AG09319 (cell line): ENCODE measurements around the gene KDM4C.

Experiments used
- DNase-seq: peaks from one replicate; pipeline ENCODE4 v3.0.0-alpha.2; 2010; ENCODE audit warnings: low read depth; ENCODE audit errors: extremely low read depth
- TF ChIP-seq, protein P1 (sequence below): IDR thresholded peaks from 2 replicates; pipeline ENCODE4 v1.5.1; 2011; ENCODE audit warnings: low read depth, mild to moderate bottlenecking, inconsistent platforms, low read length, moderate library complexity

Gene KDM4C

DNA sequence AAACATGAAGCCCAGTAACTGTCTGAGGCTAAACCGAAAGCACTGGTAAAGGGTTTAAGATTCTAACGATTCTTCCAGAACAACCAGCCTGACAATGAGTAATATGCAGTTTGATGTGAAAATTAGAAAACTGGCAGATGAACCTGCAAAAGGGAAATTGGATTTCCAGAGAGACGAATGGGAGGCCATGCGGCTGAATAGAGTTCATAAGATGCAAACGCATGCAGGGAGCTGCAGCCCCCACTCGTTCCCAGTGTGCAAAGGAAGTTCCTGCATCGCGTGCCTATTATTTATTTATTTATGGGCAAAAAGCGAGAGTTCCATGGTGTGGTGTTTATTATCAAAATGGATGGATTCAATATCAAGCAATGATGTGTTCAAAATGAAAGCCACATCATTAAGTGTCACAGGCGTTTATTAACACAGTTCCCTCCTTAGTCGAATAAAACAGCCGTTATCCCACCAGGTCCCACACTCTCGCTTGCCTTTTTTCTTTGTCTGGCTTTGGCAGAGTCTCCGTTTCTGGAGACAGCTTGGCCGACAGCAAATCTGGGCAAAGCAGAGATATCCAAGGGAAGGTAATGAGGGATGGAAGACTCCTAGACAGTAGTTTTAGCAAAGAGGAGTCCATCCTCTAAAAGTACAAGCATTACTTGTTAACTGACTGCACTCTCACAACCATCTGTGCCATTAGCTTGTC is 451.4 kb downstream of the KDM4C start:
- TF ChIP-seq, protein P1, sequence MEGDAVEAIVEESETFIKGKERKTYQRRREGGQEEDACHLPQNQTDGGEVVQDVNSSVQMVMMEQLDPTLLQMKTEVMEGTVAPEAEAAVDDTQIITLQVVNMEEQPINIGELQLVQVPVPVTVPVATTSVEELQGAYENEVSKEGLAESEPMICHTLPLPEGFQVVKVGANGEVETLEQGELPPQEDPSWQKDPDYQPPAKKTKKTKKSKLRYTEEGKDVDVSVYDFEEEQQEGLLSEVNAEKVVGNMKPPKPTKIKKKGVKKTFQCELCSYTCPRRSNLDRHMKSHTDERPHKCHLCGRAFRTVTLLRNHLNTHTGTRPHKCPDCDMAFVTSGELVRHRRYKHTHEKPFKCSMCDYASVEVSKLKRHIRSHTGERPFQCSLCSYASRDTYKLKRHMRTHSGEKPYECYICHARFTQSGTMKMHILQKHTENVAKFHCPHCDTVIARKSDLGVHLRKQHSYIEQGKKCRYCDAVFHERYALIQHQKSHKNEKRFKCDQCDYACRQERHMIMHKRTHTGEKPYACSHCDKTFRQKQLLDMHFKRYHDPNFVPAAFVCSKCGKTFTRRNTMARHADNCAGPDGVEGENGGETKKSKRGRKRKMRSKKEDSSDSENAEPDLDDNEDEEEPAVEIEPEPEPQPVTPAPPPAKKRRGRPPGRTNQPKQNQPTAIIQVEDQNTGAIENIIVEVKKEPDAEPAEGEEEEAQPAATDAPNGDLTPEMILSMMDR, result no peak
- no peak for DNase-seq

DNA sequence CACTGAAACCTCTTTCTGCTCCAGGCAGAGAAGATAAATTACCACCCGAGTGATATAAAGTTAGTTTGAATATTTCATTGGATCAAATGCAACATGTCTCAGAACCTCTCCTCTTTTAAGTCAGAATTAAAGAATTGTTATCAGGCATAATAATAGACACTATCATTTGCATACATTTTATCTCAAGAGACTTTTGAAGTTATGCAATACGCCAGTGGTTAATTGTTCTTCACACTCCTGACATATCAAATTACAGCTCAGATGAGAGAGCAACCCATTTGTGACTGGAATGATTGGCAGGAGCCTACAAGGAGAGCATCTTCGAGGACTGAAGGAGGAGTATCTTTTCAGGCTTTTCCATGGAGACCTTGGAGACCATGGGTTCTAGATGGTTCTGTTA is 452.2 kb downstream of the KDM4C start:
- DNase-seq, result no peak
- TF ChIP-seq, protein P1, result no peak

DNA sequence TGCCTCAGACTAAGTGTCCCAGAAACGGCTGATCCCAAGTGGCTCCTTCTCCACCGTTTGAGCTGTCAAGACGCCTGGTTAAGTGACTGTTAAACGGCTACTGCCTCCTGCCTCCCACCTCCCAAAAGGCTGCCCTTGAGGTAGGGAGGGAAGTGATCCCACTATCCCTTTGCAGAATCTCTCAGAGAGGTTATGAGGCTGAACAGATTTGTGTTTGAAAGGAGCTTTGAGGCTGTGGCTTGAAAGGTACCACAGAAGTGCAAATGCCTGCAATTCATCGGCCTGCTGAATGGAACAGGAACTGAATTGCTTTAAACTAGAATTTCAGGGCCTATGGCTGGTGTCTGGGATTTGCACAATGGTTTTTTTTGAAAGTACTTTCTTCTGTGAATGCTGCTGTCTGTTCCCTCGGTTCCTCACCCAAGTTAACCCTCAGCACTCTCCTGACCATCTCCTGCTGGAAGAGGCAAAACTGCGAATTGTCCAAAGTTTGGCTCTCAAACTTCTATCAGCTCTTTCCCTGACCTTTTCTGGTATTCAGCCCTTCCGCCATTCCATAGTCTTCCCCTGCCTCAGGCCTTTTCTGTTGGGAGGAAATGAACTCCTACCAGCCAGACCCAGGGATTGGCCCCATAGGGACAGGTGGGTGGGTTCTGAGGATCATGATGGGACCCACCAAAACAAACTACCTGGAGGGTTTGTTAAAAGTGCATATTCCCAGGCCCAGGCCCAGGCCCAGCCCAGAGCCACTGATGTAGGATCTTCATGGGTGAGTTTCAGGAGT is 453.3 kb downstream of the KDM4C start:
- TF ChIP-seq, protein P1, result no peak
- DNase-seq, result no peak

DNA sequence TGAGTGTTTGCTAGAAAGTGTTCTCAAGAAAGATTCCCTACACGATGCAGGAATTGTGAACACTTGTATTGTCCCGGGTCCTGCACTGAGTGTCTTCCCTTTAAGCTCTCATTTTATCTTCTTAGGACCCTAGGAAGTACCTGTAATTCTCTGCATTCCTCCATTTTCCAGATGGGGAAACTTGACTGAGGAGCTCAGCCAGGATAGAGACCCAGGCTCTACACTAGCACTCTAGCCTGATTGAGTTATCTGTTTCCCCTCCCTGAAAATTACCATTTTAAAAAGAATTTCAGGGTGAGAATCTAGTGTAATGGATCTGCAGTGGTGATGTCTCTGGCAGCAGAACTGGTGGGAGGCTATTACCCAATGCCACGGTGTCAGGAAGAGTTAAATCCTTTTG is 453.9 kb downstream of the KDM4C start:
- DNase-seq, result no peak

DNA sequence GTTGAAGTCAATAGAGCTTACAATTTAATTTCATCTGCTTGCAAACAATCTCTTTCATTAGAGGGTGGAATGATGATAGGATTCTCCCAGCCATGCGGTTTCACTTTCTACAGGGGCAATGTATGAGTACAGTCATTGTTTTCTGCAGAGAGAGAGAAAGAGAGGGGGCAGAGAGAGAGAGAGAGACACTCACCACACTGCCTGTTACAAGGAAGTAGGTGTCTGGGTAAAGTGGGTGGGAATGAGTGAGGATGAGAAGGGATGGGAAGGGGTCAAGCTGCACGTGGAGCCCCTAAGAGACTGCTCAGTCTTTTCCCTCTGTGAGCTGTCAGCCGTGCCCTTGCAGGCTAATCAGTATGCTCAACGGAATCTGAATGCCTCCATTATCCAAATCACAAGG is 454.3 kb downstream of the KDM4C start:
- DNase-seq, result no peak
- TF ChIP-seq, protein P1, result no peak

More for the DNA sequence above, 453.9 kb downstream of the KDM4C start:
- TF ChIP-seq, protein P1, result no peak

DNA sequence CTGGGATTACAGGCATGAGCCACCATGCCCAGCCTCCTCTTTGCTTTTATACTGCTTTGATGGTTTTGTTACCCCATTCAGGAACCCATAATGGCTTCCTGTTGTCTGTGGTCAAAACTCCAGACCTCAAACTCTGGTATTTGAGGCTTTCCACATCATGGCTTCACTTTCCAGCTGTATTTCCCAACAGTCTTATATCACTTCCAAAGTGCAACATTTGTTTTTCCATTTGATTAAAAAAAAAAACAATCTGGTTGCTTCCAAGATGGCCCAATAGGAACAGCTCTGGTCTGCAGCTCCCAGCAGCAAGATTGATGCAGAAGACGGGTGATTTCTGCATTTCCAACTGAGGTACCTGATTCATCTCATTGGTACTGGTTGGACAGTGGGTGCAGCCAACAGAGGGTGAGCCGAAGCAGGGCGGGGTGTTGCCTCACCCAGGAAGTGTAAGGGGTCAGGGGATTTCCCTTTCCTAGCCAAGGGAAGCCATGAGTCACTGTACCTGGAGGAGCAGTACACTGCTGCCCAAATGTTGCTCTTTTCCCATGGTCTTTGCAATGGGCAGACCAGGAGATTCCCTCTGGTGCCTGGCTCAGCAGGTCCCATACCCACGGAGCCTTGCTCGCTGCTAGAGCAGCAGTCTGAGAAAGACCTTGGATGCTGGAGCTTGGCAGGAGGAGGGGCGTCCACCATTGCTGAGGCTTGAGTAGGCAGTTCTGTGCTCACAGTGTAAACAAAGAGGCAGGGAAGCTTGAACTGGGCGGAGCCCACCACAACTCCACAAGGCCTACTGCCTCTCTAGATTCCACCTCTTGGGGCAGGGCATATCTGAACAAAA is 458.4 kb downstream of the KDM4C start:
- TF ChIP-seq, protein P1, result no peak
- no peak for DNase-seq
